ENCODE results near the gene SLC6A19.

The SLC6A19 gene

GRCh38 chr5:1209896-1210776 lies 8.7 kb downstream of the SLC6A19 start:
- no peaks in the 10 kb centered on the region for H3K79me2 ChIP-seq (ENCODE audit: insufficient read depth, low read length)
- H3K9me3 ChIP-seq (ENCODE audit: insufficient read depth, low read length): no peaks in the 10 kb centered on the region
- H3K9me2 ChIP-seq (replicated peaks; ENCODE audit: insufficient read depth, low read length): no peaks in the 10 kb centered on the region
- no peaks in the 10 kb centered on the region for H4K20me1 ChIP-seq (ENCODE audit: low read depth, low read length)
- no peaks in the 10 kb centered on the region for H3K36me3 ChIP-seq (ENCODE audit: low read length)
- H2AFZ ChIP-seq (ENCODE audit: low read depth, low read length, severe bottlenecking): no peak overlapping the region
- no peak overlapping the region for H3K27ac ChIP-seq (ENCODE audit: low read depth, low read length)
- TF ChIP-seq EZH2phosphoT487 (conservative IDR thresholded peaks at IDR 0.05; ENCODE audit: low read length) (no peak), CTCF (IDR thresholded peaks at IDR 0.05; ENCODE audit: insufficient read depth, low read length, poor library complexity, severe bottlenecking) (no peak)
- no peaks in the 10 kb centered on the region for H3K27me3 ChIP-seq (ENCODE audit: low read length)
- no peak overlapping the region for H3K9ac ChIP-seq (ENCODE audit: low read length)
- H3K4me3 ChIP-seq (ENCODE audit: insufficient read depth, low read length, poor library complexity, severe bottlenecking): no peak overlapping the region
- no peak overlapping the region for H3K4me2 ChIP-seq (ENCODE audit: low read depth, low read length, poor library complexity, severe bottlenecking)
- no peaks in the 10 kb centered on the region for H3F3A ChIP-seq (ENCODE audit: insufficient read depth)

- no peak overlapping the region for H3K4me3 ChIP-seq (ENCODE audit: insufficient read depth, low read length, poor library complexity, severe bottlenecking)
- no peaks in the 10 kb centered on the region for H4K20me1 ChIP-seq (ENCODE audit: low read depth, low read length)
- no peaks in the 10 kb centered on the region for H3K27me3 ChIP-seq (ENCODE audit: low read length)
- no peak overlapping the region for H3K4me2 ChIP-seq (ENCODE audit: low read depth, low read length, poor library complexity, severe bottlenecking)
- no peaks in the 10 kb centered on the region for H3K36me3 ChIP-seq (ENCODE audit: low read length)
- no peak overlapping the region for H2AFZ ChIP-seq (ENCODE audit: low read depth, low read length, severe bottlenecking)
- no peaks in the 10 kb centered on the region for H3K79me2 ChIP-seq (ENCODE audit: insufficient read depth, low read length)
- H3K9me2 ChIP-seq (replicated peaks; ENCODE audit: insufficient read depth, low read length): no peaks in the 10 kb centered on the region
- no peak overlapping the region for H3K9ac ChIP-seq (ENCODE audit: low read length)
- no peaks in the 10 kb centered on the region for H3K9me3 ChIP-seq (ENCODE audit: insufficient read depth, low read length)
- H3K27ac ChIP-seq (ENCODE audit: low read depth, low read length): no peak overlapping the region
- TF ChIP-seq CTCF (IDR thresholded peaks at IDR 0.05; ENCODE audit: insufficient read depth, low read length, poor library complexity, severe bottlenecking) (no peak), EZH2phosphoT487 (conservative IDR thresholded peaks at IDR 0.05; ENCODE audit: low read length) (no peak)
- no peaks in the 10 kb centered on the region for H3F3A ChIP-seq (ENCODE audit: insufficient read depth)
These were observed 9.4 kb downstream of the SLC6A19 start for GRCh38 chr5:1210832-1211251.

GRCh38 chr5:1211701-1212100 lies 10.3 kb downstream of the SLC6A19 start:
- TF ChIP-seq EZH2phosphoT487 (conservative IDR thresholded peaks at IDR 0.05; ENCODE audit: low read length) (no peak), CTCF (IDR thresholded peaks at IDR 0.05; ENCODE audit: insufficient read depth, low read length, poor library complexity, severe bottlenecking) (no peak)
- no peak overlapping the region for H3K4me2 ChIP-seq (ENCODE audit: low read depth, low read length, poor library complexity, severe bottlenecking)
- H4K20me1 ChIP-seq (ENCODE audit: low read depth, low read length): no peaks in the 10 kb centered on the region
- H3K4me3 ChIP-seq (ENCODE audit: insufficient read depth, low read length, poor library complexity, severe bottlenecking): no peak overlapping the region
- no peaks in the 10 kb centered on the region for H3K79me2 ChIP-seq (ENCODE audit: insufficient read depth, low read length)
- H3K36me3 ChIP-seq (ENCODE audit: low read length): no peaks in the 10 kb centered on the region
- no peaks in the 10 kb centered on the region for H3K27me3 ChIP-seq (ENCODE audit: low read length)
- H3K9ac ChIP-seq (ENCODE audit: low read length): no peak overlapping the region
- no peaks in the 10 kb centered on the region for H3K9me3 ChIP-seq (ENCODE audit: insufficient read depth, low read length)
- no peaks in the 10 kb centered on the region for H3K9me2 ChIP-seq (replicated peaks; ENCODE audit: insufficient read depth, low read length)
- H2AFZ ChIP-seq (ENCODE audit: low read depth, low read length, severe bottlenecking): no peak overlapping the region
- H3F3A ChIP-seq (ENCODE audit: insufficient read depth): no peaks in the 10 kb centered on the region
- H3K27ac ChIP-seq (ENCODE audit: low read depth, low read length): no peak overlapping the region

All from SU-DHL-6 (cell line).